ENCODE data around the gene CRNN. TPM values are rescaled to one million over a fixed set of nuclear protein-coding genes. Genes with fewer than 3 reads are reported as not detected.

The CRNN gene
- total and polyA plus RNA-seq, 10 of the 15 experiments (the other 5 are each of a cell fraction or from before 2014, with no cell fraction given) = not detected

DNA sequence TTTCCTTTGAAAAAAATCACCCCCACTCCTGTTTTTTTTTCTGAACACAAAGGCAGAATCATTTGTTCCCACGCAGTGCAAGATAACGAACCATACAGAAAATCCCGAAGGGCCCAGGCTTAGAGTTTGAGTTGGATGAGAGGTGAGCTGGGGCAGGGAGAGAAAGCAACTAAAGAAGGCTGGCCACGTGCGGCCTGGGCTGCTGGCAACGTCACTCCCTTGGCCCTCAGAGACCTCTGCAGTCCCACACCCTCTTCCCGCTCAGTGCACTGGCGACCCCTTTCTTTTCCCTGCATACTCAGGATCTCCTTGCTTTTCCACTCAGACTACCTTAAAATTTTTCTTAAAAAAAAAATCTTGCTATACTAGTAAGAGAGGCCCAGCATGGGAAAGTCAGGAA, 28.2 kb upstream of the CRNN start:
- Histone ChIP-seq H3K4me1 (ENCODE audit: control insufficient read depth, insufficient read depth, low read length) (no peaks in the 10 kb centered on the region), H3K4me3 (no peak overlapping the region), H3K9me3 (replicated peaks; ENCODE audit: control insufficient read depth, insufficient read depth, low read length) (no peaks in the 10 kb centered on the region), H4K20me1 (ENCODE audit: control insufficient read depth, insufficient read depth) (no peaks in the 10 kb centered on the region), H3K9ac (ENCODE audit: control insufficient read depth, insufficient read depth, low read length) (no peak overlapping the region), H3K27me3 (replicated peaks in 1 of 2; ENCODE audit: control insufficient read depth in 2 of 2, insufficient read depth in 2 of 2, low read length in 1 of 2) (no peaks in the 10 kb centered on the region), H3K27ac (ENCODE audit: control insufficient read depth, insufficient read depth) (no peak overlapping the region), H2AFZ (ENCODE audit: control insufficient read depth, low read depth, low read length) (no peak overlapping the region), H3K36me3 (ENCODE audit: control insufficient read depth in 2 of 2, insufficient read depth in 2 of 2, low read length in 1 of 2) (no peaks in the 10 kb centered on the region), H3K4me2 (ENCODE audit: control insufficient read depth, insufficient read depth) (no peak overlapping the region), H3K79me2 (ENCODE audit: control insufficient read depth, insufficient read depth, low read length) (no peaks in the 10 kb centered on the region)
- in situ Hi-C loops (cut with MboI) (no loop called here), intact Hi-C loops (cut with micrococcal nuclease; ENCODE audit: unreplicated experiment) (no loop called here)
- POLR2A ChIA-PET = no interaction called here
- WGBS (ENCODE audit: insufficient coverage, insufficient replicate concordance, low lambda C conversion rate, missing lambda C conversion rate) = 24% methylated on average over 7 of the region's 8 CpGs
- no peak for FAIRE-seq
- CTCF ChIA-PET = interaction anchor here (0.6 to 3.7 kb wide), 4 partner anchors 17 to 256 kb away, joined by 3 to 37 read pairs (median 8); no protein-coding TSS in a partner anchor
- SMC1A ChIA-PET (ENCODE audit: uncharacterized antibody, unreplicated experiment) = interaction anchor here (0.7 kb wide), 1 partner anchor 309 kb away, joined by 3 read pairs; no protein-coding TSS in a partner anchor
- no peak for ATAC-seq
- DNase-seq (ENCODE audit: low read depth, low spot score) = no peak
- RAD21 ChIA-PET (ENCODE audit: unreplicated experiment) = interaction anchor here (2.7 to 3.0 kb wide), 2 partner anchors 17 to 43 kb away, joined by 10 to 25 read pairs; no protein-coding TSS in a partner anchor
- BruUV-seq (replicated peaks) = no TSS peak
- TF ChIP-seq POLR2AphosphoS2 (IDR thresholded peaks at IDR 0.05; ENCODE audit: low read depth, low read length) = no peak
- TF ChIP-seq NFYB (IDR thresholded peaks at IDR 0.05; ENCODE audit: insufficient read depth, low read depth, low read length) = no peak
- TF ChIP-seq PRDM15 (CRISPR knock-in tag; IDR thresholded peaks at IDR 0.05) = no peak
- TF ChIP-seq NKRF (conservative IDR thresholded peaks at IDR 0.05) = no peak
- no peak for TF ChIP-seq SMARCA5 (IDR thresholded peaks at IDR 0.05)
- no peak for TF ChIP-seq ETV6 (conservative IDR thresholded peaks at IDR 0.05 in 1 of 2, IDR thresholded peaks at IDR 0.05 in 1 of 2; ENCODE audit: borderline replicate concordance in 1 of 2, low read depth in 1 of 2)
- TF ChIP-seq SPI1 (IDR thresholded peaks at IDR 0.05; ENCODE audit: borderline replicate concordance, insufficient read depth, low read depth, low read length) = no peak
- no peak for TF ChIP-seq TAF1 (IDR thresholded peaks at IDR 0.05; ENCODE audit: borderline replicate concordance, low read depth, low read length)
- no peak for TF ChIP-seq YBX1 (IDR thresholded peaks at IDR 0.05)
- TF ChIP-seq, protein P1, sequence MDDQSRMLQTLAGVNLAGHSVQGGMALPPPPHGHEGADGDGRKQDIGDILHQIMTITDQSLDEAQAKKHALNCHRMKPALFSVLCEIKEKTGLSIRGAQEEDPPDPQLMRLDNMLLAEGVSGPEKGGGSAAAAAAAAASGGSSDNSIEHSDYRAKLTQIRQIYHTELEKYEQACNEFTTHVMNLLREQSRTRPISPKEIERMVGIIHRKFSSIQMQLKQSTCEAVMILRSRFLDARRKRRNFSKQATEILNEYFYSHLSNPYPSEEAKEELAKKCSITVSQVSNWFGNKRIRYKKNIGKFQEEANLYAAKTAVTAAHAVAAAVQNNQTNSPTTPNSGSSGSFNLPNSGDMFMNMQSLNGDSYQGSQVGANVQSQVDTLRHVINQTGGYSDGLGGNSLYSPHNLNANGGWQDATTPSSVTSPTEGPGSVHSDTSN (IDR thresholded peaks at IDR 0.05; ENCODE audit: insufficient replicate concordance, low read depth, low read length) = no peak
- no peak for TF ChIP-seq HDGF (IDR thresholded peaks at IDR 0.05)
- TF ChIP-seq FOXM1 (IDR thresholded peaks at IDR 0.05; ENCODE audit: low read depth, low read length) = no peak
- TF ChIP-seq GATAD2B (conservative IDR thresholded peaks at IDR 0.05; ENCODE audit: low read depth) = no peak
- no peak for TF ChIP-seq ZNF622 (IDR thresholded peaks at IDR 0.05)
- TF ChIP-seq SIX5 (IDR thresholded peaks at IDR 0.05; ENCODE audit: low read depth, low read length, severe bottlenecking) = no peak
- TF ChIP-seq NRF1 (conservative IDR thresholded peaks at IDR 0.05; ENCODE audit: low read depth, low read length) = no peak
- TF ChIP-seq, protein P2, sequence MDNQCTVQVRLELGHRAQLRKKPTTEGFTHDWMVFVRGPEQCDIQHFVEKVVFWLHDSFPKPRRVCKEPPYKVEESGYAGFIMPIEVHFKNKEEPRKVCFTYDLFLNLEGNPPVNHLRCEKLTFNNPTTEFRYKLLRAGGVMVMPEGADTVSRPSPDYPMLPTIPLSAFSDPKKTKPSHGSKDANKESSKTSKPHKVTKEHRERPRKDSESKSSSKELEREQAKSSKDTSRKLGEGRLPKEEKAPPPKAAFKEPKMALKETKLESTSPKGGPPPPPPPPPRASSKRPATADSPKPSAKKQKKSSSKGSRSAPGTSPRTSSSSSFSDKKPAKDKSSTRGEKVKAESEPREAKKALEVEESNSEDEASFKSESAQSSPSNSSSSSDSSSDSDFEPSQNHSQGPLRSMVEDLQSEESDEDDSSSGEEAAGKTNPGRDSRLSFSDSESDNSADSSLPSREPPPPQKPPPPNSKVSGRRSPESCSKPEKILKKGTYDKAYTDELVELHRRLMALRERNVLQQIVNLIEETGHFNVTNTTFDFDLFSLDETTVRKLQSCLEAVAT (IDR thresholded peaks at IDR 0.05) = no peak

Data from GM12878 (cell line).